HEK293T (cell line): ENCODE data around the gene TMEM240.

Experiments used
- CTCF ChIA-PET: fragments of 350-600 bp; formaldehyde crosslinking; extraction: SDS; loops from one replicate; lab custom pipeline; 2021; ENCODE audit warnings: antibody characterized with exemption, inconsistent platforms; lab: Yijun Ruan, JAX
- POLR2A ChIA-PET: fragments of 350-600 bp; formaldehyde crosslinking; extraction: SDS; loops from one replicate; lab custom pipeline; 2020; ENCODE audit warnings: antibody characterized with exemption, inconsistent platforms; lab: Yijun Ruan, JAX
- DNase-seq: peaks from one replicate; pipeline ENCODE4 v3.0.0; 2012; ENCODE audit warnings: mixed read lengths; ENCODE audit errors: extremely low spot score
- ARNT ChIP-seq: fragments of 450-650 bp; IDR thresholded peaks from 2 replicates; pipeline ENCODE4 v1.6.1; 2017; ENCODE audit warnings: mild to moderate bottlenecking
- BHLHE40 ChIP-seq: fragments of 450-650 bp; IDR thresholded peaks from 2 replicates; pipeline ENCODE4 v1.6.1; 2016; ENCODE audit warnings: mild to moderate bottlenecking, moderate library complexity, borderline replicate concordance
- CTBP1 ChIP-seq: fragments of 450-650 bp; IDR thresholded peaks from 2 replicates; pipeline ENCODE4 v1.6.1; 2016; ENCODE audit warnings: borderline replicate concordance
- ELF4 ChIP-seq: fragments of 450-650 bp; IDR thresholded peaks from 2 replicates; pipeline ENCODE4 v1.6.1; 2017; ENCODE audit warnings: antibody characterized with exemption
- FOXA1 ChIP-seq: fragments of 450-650 bp; IDR thresholded peaks from 2 replicates; pipeline ENCODE4 v1.6.1; 2016; ENCODE audit warnings: mild to moderate bottlenecking
- FOXK2 ChIP-seq: fragments of 450-650 bp; IDR thresholded peaks from 2 replicates; pipeline ENCODE4 v1.6.1; 2016; ENCODE audit warnings: mild to moderate bottlenecking
- FOXM1 ChIP-seq: fragments of 450-650 bp; IDR thresholded peaks from 2 replicates; pipeline ENCODE4 v1.6.1; 2017; ENCODE audit warnings: mild to moderate bottlenecking, borderline replicate concordance
- HDGF ChIP-seq: fragments of 450-650 bp; IDR thresholded peaks from 2 replicates; pipeline ENCODE4 v1.6.1; 2017; ENCODE audit warnings: antibody characterized with exemption, borderline replicate concordance
- L3MBTL2 ChIP-seq: fragments of 450-650 bp; conservative IDR thresholded peaks from 2 replicates; pipeline ENCODE4 v1.6.1; 2016; ENCODE audit warnings: mild to moderate bottlenecking
- LEF1 ChIP-seq: fragments of 450-650 bp; IDR thresholded peaks from 2 replicates; pipeline ENCODE4 v1.6.1; 2017; ENCODE audit warnings: mild to moderate bottlenecking, borderline replicate concordance
- NFRKB ChIP-seq: fragments of 450-650 bp; IDR thresholded peaks from 2 replicates; pipeline ENCODE4 v1.6.1; 2016; ENCODE audit warnings: mild to moderate bottlenecking, moderate library complexity
- PKNOX1 ChIP-seq: fragments of 450-650 bp; IDR thresholded peaks from 2 replicates; pipeline ENCODE4 v1.6.1; 2016
- SP1 ChIP-seq: fragments of 450-650 bp; IDR thresholded peaks from 2 replicates; pipeline ENCODE4 v1.6.1; 2017
- SUZ12 ChIP-seq: fragments of 450-650 bp; IDR thresholded peaks from 2 replicates; pipeline ENCODE4 v1.6.1; 2016; ENCODE audit warnings: mild to moderate bottlenecking
- TARDBP ChIP-seq: fragments of 450-650 bp; IDR thresholded peaks from 2 replicates; pipeline ENCODE4 v1.6.1; 2016
- ZNF384 ChIP-seq: fragments of 450-650 bp; IDR thresholded peaks from 2 replicates; pipeline ENCODE4 v1.6.1; 2016

Gene TMEM240

DNA sequence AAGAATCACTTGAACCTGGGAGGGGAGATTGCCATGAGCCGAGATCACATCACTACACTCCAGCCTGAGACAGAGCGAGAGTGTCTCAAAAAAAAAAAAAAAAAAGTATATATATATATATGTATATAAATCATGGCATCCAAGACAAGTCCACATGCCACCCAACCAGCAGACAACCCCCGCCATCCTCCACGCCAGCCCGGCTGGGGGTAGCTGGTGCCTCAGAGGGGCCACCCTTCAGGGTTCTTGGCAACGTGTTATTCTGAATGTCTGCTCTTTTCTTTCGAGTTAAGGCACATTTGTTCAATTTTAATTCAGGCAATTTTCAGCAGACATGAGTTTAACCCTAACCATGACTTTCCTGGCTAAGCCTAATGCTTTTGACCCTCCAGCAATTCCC is 9.7 kb upstream of the TMEM240 start:
- ChIA-PET CTCF (no interaction called here), POLR2A (no interaction called here)
- TF ChIP-seq ZNF384 (no peak), TARDBP (no peak), L3MBTL2 (no peak), SUZ12 (no peak), CTBP1 (no peak), ELF4 (no peak), PKNOX1 (no peak), SP1 (no peak), FOXK2 (no peak), LEF1 (no peak), HDGF (no peak), BHLHE40 (no peak), ARNT (no peak), FOXA1 (no peak), FOXM1 (no peak), NFRKB (no peak)
- no peak for DNase-seq

GRCh38 chr1:1548591-1548990 is 8.2 kb upstream of the TMEM240 start:
- ChIA-PET CTCF (interaction anchor here (0.6 kb wide), 1 partner anchor 213 kb away, joined by 3 read pairs; no protein-coding TSS in a partner anchor), POLR2A (interaction anchor here (0.5 kb wide), 1 partner anchor 67 kb away, joined by 3 read pairs; the partner anchor contains the start of gene MIB2)
- no peak for DNase-seq
- TF ChIP-seq SP1 (no peak), ARNT (no peak), L3MBTL2 (no peak), SUZ12 (no peak), HDGF (no peak), ELF4 (no peak), FOXA1 (no peak), CTBP1 (no peak), FOXK2 (no peak), FOXM1 (no peak), LEF1 (no peak), PKNOX1 (no peak)

- POLR2A ChIA-PET = no interaction called here
- TF ChIP-seq ARNT (no peak), SP1 (no peak), SUZ12 (no peak), HDGF (no peak), PKNOX1 (no peak), FOXK2 (no peak), FOXA1 (no peak), L3MBTL2 (no peak), NFRKB (no peak)
- CTCF ChIA-PET = no interaction called here
- no peak for DNase-seq
These were observed 7.1 kb upstream of the TMEM240 start for GRCh38 chr1:1547476-1547875.

GRCh38 chr1:1547011-1547410 is 6.6 kb upstream of the TMEM240 start:
- TF ChIP-seq SUZ12 (no peak), ELF4 (no peak), ZNF384 (no peak), FOXA1 (no peak), HDGF (no peak), PKNOX1 (no peak)
- no peak for DNase-seq
- POLR2A ChIA-PET = no interaction called here
- CTCF ChIA-PET = no interaction called here

DNA sequence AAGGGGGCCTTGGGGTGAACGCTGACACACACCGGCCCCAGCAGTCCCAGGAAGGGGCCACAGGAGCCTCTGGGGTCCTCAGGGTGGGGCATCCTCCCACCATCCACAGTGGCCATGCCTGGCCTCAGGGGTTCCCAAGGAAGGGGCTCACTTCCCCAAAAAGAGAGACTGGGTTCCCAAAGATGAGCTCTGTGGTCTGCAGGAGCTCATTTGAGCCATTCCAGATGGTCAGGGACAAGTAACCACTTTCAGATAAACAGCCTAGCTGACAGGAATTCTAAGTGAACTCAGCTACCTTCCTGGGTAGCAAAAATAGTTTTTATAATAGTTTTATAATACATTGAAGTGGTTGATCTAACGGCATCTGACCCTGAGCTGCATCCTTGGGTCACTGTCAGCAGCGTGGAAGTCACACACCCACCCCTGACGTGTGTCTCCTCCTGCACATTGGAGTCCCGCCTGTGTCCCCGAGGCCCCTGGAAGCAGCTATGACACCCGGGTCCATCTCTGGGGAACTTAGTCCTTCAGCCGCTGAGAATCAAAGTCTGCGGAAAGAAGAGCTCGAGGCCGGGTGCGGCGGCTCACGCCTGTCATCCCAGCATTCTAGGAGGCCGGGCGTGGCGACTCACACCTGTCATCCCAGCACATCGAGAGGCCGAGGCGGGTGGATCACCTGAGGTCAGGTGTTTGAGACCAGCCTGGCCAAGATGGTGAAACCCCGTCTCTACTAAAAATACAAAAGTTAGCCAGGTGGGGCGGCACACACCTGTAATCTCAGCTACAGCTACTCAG is 5.7 kb upstream of the TMEM240 start:
- TF ChIP-seq HDGF = no peak
- TF ChIP-seq FOXM1 = no peak
- TF ChIP-seq SUZ12 = no peak
- no peak for TF ChIP-seq ZNF384
- no peak for TF ChIP-seq PKNOX1
- TF ChIP-seq NFRKB = no peak
- no peak for TF ChIP-seq FOXK2
- TF ChIP-seq ARNT = no peak
- no peak for TF ChIP-seq ELF4
- TF ChIP-seq SP1 = no peak
- no peak for TF ChIP-seq CTBP1
- ChIA-PET POLR2A (interaction anchor here (0.7 kb wide), 1 partner anchor 70 kb away, joined by 3 read pairs; the partner anchor contains the start of gene MIB2), CTCF (interaction anchor here (0.6 kb wide), 1 partner anchor 74 kb away, joined by 4 read pairs; no protein-coding TSS in a partner anchor)
- DNase-seq = no peak
